Nephron (organoid): ENCODE measurements around the gene KIAA1671.

Experiments
- H3K27ac Mint-ChIP-seq, 3 experiments: 2 replicates each; pipeline ENCODE4 v1.8.0; 2020; ENCODE audit warnings: mixed read lengths in 3 of 3, mild to moderate bottlenecking in 2 of 3, moderate library complexity in 1 of 3
- H3K27me3 Mint-ChIP-seq: 2 replicates; pipeline ENCODE4 v1.8.0; 2021; ENCODE audit warnings: low read depth, mild to moderate bottlenecking, moderate library complexity, mixed read lengths
- H3K36me3 Mint-ChIP-seq: 2 replicates; pipeline ENCODE4 v1.8.0; 2020; ENCODE audit warnings: low read depth, mixed read lengths
- H3K4me1 Mint-ChIP-seq: 2 replicates; pipeline ENCODE4 v1.8.0; 2020; ENCODE audit warnings: mixed read lengths
- H3K4me3 Mint-ChIP-seq, 3 experiments: 2 replicates each; pipeline ENCODE4 v1.8.0; 2020; ENCODE audit warnings: mild to moderate bottlenecking in 3 of 3, mixed read lengths in 3 of 3, moderate library complexity in 2 of 3
- H3K9me3 Mint-ChIP-seq: 2 replicates; pipeline ENCODE4 v1.8.0; 2020; ENCODE audit warnings: mixed read lengths
- TF ChIP-seq, protein P1 (sequence below), 3 experiments: fragments of 200-600 bp; sonication (generic); IDR thresholded peaks; one replicate each; pipeline ENCODE4 v1.5.0; 2021; ENCODE audit warnings: antibody characterized with exemption in 3 of 3; ENCODE audit not compliant: unreplicated experiment in 3 of 3

KIAA1671 gene

GRCh38 chr22:25161017-25161915 is 208.8 kb downstream of the KIAA1671 start:
- Mint-ChIP-seq H3K4me1 (peaks cover 61% of the 10 kb centered on the region), H3K9me3 (no peaks in the 10 kb centered on the region), H3K36me3 (no peaks in the 10 kb centered on the region), H3K27ac (no peak overlapping the region), H3K27me3 (no peaks in the 10 kb centered on the region), H3K4me3 (no peak overlapping the region)
- TF ChIP-seq, protein P1, sequence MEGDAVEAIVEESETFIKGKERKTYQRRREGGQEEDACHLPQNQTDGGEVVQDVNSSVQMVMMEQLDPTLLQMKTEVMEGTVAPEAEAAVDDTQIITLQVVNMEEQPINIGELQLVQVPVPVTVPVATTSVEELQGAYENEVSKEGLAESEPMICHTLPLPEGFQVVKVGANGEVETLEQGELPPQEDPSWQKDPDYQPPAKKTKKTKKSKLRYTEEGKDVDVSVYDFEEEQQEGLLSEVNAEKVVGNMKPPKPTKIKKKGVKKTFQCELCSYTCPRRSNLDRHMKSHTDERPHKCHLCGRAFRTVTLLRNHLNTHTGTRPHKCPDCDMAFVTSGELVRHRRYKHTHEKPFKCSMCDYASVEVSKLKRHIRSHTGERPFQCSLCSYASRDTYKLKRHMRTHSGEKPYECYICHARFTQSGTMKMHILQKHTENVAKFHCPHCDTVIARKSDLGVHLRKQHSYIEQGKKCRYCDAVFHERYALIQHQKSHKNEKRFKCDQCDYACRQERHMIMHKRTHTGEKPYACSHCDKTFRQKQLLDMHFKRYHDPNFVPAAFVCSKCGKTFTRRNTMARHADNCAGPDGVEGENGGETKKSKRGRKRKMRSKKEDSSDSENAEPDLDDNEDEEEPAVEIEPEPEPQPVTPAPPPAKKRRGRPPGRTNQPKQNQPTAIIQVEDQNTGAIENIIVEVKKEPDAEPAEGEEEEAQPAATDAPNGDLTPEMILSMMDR (IDR thresholded peaks at IDR 0.05; ENCODE audit: unreplicated experiment in 3 of 3): no peak

GRCh38 chr22:25161916-25162530 is 209.5 kb downstream of the KIAA1671 start:
- TF ChIP-seq, protein P1 (IDR thresholded peaks at IDR 0.05; ENCODE audit: unreplicated experiment in 3 of 3): no peak
- H3K36me3 Mint-ChIP-seq: no peaks in the 10 kb centered on the region
- no peaks in the 10 kb centered on the region for H3K9me3 Mint-ChIP-seq
- H3K4me1 Mint-ChIP-seq: peaks cover 53% of the 10 kb centered on the region
- no peaks in the 10 kb centered on the region for H3K27me3 Mint-ChIP-seq
- peak overlapping the region in 1 of 3 experiments; percentile 37 for H3K27ac Mint-ChIP-seq
- no peak overlapping the region for H3K4me3 Mint-ChIP-seq

DNA sequence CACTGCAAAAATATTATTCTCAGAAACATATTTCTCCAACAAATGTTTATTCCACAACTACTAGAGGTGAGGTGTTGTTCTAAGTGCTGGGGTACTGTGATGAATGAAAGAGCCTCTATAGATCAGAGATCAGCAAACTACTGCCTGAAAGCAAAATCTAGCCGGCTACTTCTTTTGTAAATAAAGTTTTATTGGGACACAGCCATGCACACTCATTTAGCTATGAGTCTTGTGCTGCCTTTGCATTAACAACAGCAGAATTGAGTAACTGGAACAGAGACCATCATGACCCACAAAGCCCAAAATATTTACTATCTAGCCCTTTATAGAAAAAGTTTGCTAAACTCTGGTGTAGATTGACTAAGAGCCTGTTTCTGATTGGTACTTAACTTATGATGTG is 210.0 kb downstream of the KIAA1671 start:
- TF ChIP-seq, protein P1 (IDR thresholded peaks at IDR 0.05; ENCODE audit: unreplicated experiment in 3 of 3): no peak
- Mint-ChIP-seq H3K36me3 (no peaks in the 10 kb centered on the region), H3K4me1 (peaks cover 48% of the 10 kb centered on the region), H3K9me3 (no peaks in the 10 kb centered on the region), H3K27ac (peak overlapping the region in 1 of 3 experiments; percentile 37), H3K4me3 (no peak overlapping the region), H3K27me3 (peaks cover 5% of the 10 kb centered on the region)

- Mint-ChIP-seq H3K27ac (peak overlapping the region in 1 of 3 experiments; percentile 45), H3K36me3 (no peaks in the 10 kb centered on the region), H3K4me1 (peaks cover 28% of the 10 kb centered on the region), H3K4me3 (no peak overlapping the region), H3K27me3 (peaks cover 5% of the 10 kb centered on the region), H3K9me3 (no peaks in the 10 kb centered on the region)
- TF ChIP-seq, protein P1 (IDR thresholded peaks at IDR 0.05; ENCODE audit: unreplicated experiment in 3 of 3): no peak
These were observed 213.3 kb downstream of the KIAA1671 start for GRCh38 chr22:25165785-25166184.

DNA sequence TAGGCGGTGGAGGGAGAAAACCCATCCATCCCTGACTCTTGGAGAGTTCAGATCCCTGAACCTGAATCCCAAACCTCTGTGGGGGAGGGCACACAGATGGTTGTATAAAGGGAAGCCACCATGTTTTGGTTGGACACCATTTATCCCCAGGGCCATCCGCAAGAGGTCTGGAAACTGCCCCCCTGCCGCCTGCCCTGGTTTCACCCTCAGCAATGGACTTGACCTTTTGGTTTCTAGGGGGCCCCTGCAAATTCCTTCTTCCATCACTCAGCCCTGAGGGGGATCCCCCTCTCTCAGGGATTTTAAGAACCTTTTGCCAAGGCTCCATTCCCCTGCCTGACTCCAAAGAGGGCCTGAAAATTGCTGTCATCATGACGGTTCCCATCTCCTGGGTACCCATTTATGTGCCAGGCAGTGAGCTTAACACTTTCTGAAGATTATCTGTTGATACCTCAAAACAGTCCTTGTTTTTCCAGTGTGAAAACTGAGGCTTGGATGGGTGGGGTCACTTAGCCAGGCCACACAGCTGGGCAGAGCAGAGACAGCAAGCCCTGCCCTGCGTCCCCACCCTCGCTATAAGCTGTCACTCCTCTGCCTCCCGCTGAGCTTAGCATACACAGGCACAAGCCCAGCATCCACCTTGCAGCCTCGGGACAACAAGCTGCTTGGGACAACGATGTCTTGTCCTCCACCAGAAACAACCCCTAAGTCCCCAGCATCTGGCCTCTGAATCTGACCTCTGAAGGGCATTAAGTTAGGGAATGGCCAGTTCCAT is 213.9 kb downstream of the KIAA1671 start:
- peaks cover 5% of the 10 kb centered on the region for H3K27me3 Mint-ChIP-seq
- no peaks in the 10 kb centered on the region for H3K9me3 Mint-ChIP-seq
- TF ChIP-seq, protein P1 (IDR thresholded peaks at IDR 0.05; ENCODE audit: unreplicated experiment in 3 of 3): no peak
- H3K4me1 Mint-ChIP-seq: peaks cover 24% of the 10 kb centered on the region
- no peaks in the 10 kb centered on the region for H3K36me3 Mint-ChIP-seq
- H3K4me3 Mint-ChIP-seq: no peak overlapping the region
- peak overlapping the region in 1 of 3 experiments; percentile 24 for H3K27ac Mint-ChIP-seq
